LHCN-M2 (cell line): ENCODE results near the gene SLCO4A1. TPM values are rescaled to one million over a fixed set of nuclear protein-coding genes. Genes with fewer than 3 reads are reported as not detected.

Experiments
- DNase-seq: peaks from one replicate; pipeline ENCODE4 v3.0.0-alpha.2; 2012; ENCODE audit warnings: low read depth
- total RNA-seq: library from RNA; depleted of rRNA; stranded (reverse); fragments of >200 nt; gene quantifications from 2 replicates; pipeline ENCODE4 v1.2.3, GENCODE V29; 2014

The SLCO4A1 gene
- total RNA-seq, 1 experiment from 2014 or later: 0.17 TPM

GRCh38 chr20:62651285-62652021, 9.2 kb downstream of the SLCO4A1 start:
- DNase-seq: no peak

- DNase-seq: peak; percentile 92
These were observed 10.0 kb downstream of the SLCO4A1 start for GRCh38 chr20:62652041-62652893.

- no peak for DNase-seq
These were observed 10.6 kb downstream of the SLCO4A1 start for GRCh38 chr20:62652894-62653305.

- no peak for DNase-seq
These were observed 11.1 kb downstream of the SLCO4A1 start for GRCh38 chr20:62653373-62653772.

- no peak for DNase-seq
These were observed 11.8 kb downstream of the SLCO4A1 start for GRCh38 chr20:62653951-62654685.

- no peak for DNase-seq
These were observed 13.2 kb downstream of the SLCO4A1 start for GRCh38 chr20:62655282-62656196.

GRCh38 chr20:62656197-62656918, 14.1 kb downstream of the SLCO4A1 start:
- DNase-seq: no peak

- DNase-seq: no peak
These were observed 14.8 kb downstream of the SLCO4A1 start for GRCh38 chr20:62656919-62657588.

- no peak for DNase-seq
These were observed 15.3 kb downstream of the SLCO4A1 start for GRCh38 chr20:62657589-62657942.

- no peak for DNase-seq
These were observed 15.7 kb downstream of the SLCO4A1 start for GRCh38 chr20:62657956-62658355.

- no peak for DNase-seq
These were observed 16.4 kb downstream of the SLCO4A1 start for GRCh38 chr20:62658593-62659178.

GRCh38 chr20:62659488-62660239, 17.4 kb downstream of the SLCO4A1 start:
- DNase-seq: no peak

- no peak for DNase-seq
These were observed 17.9 kb downstream of the SLCO4A1 start for GRCh38 chr20:62660240-62660615.

- no peak for DNase-seq
These were observed 18.5 kb downstream of the SLCO4A1 start for GRCh38 chr20:62660768-62661167.

GRCh38 chr20:62661647-62662046, 19.3 kb downstream of the SLCO4A1 start:
- DNase-seq: no peak

GRCh38 chr20:62662422-62662821, 20.1 kb downstream of the SLCO4A1 start:
- peak; percentile 64 for DNase-seq

GRCh38 chr20:62663145-62664018, 21.1 kb downstream of the SLCO4A1 start:
- no peak for DNase-seq
